ENCODE data around the gene ERICH4. TPM values are rescaled to one million over a fixed set of nuclear protein-coding genes. Genes with fewer than 3 reads are reported as not detected.

The ERICH4 gene, protein sequence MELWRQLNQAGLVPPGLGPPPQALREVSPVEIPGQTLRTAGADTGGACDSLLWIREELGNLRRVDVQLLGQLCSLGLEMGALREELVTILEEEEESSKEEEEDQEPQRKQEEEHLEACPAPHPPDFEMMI
- not detected for polyA plus RNA-seq (ENCODE audit: low read depth in 6 of 6)

DNA sequence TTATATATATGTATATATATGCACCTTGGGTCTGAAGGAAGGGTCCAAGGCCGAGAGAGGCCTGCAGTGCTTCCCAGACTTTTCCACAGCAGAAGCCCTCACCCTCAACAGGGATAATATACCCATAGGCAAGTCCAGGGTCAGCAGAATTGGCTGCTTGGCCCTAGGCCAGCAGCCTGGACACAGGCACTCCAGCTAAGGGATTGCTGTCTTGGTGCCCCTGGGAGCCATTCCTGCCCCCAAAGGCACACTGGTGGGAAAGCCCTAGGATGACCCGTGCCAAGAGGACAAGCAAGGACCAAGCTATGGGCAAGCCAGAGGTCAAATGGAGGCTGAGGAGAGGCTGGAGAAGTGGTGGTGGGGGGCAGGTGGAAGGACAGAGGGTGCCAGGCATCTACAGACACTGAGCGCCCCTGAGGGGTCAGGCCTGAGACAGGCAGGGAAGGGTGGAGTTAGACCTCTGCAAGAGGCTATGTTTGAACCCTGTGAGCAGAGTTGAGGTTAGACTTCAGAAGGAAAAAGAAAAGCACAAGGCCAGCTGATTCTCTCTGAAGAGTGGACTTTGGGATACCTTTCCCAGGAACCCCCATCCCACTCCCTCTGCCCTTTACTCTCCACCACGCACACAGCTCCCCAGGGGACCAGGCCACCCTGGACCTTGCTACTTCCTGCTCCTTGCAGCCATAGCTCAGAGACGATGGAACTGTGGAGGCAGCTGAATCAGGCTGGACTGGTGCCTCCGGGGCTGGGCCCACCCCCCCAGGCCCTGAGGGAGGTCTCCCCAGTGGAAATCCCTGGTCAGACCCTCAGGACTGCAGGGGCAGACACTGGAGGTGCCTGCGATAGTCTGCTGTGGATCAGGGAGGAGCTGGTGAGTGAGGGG lies at the start of gene ERICH4:
TSS of gene ERICH4 (plus strand) at position 684 of the 883 bp plus-strand sequence. CDS start at position 698, 14 bp downstream.
- H3K27ac Mint-ChIP-seq: peak within 1 kb of the TSS in 2 of 6 donors; percentile 3 to 27
- peak within 1 kb of the TSS in 2 of 8 donors; percentile 51 to 54 for H3K4me3 Mint-ChIP-seq
- ATAC-seq (ENCODE audit: low read depth in 2 of 2) (no peak), DNase-seq (no peak)
- H3K4me1 Mint-ChIP-seq: peaks cover 4 to 18% (median 10%) of the 10 kb centered on the region in 3 donors
- peaks cover 9 to 38% (median 17%) of the 10 kb centered on the region in 3 donors for H3K27me3 Mint-ChIP-seq
- no peaks in the 10 kb centered on the region for H3K9me3 Mint-ChIP-seq
- H3K36me3 Mint-ChIP-seq: peaks cover 0 to 3% of the 10 kb centered on the region in 2 donors

DNA sequence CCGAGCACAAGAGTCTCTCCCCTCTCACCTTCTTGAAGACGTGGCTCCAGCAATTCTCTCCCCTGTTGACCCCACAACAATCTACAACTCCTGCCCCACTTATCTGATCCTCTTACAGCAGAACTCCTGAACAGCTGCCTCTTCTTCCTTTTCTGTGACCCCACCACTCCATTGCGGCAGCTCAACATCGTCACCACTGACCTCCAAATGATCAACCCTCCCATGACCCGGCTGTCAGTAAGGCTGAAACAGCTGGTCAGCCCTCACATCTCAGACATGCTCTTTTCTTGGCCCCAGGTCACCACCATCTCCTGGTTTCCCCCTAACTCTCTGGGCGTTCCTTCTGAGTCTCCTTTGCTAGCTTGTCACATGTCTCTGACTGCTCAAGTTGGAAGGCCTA lies 47.6 kb upstream of the ERICH4 start:
- ATAC-seq (ENCODE audit: low read depth in 2 of 2): no peak
- no peak for DNase-seq
- Mint-ChIP-seq H3K4me3 (peak overlapping the region in 7 of 8 donors; percentile 31 to 100 (median 98)), H3K4me1 (peaks cover 38 to 48% (median 42%) of the 10 kb centered on the region in 3 donors), H3K9me3 (no peaks in the 10 kb centered on the region), H3K36me3 (peaks cover 0 to 15% of the 10 kb centered on the region in 2 donors), H3K27ac (peak overlapping the region; percentile 22 to 82 (median 38)), H3K27me3 (no peaks in the 10 kb centered on the region)

DNA sequence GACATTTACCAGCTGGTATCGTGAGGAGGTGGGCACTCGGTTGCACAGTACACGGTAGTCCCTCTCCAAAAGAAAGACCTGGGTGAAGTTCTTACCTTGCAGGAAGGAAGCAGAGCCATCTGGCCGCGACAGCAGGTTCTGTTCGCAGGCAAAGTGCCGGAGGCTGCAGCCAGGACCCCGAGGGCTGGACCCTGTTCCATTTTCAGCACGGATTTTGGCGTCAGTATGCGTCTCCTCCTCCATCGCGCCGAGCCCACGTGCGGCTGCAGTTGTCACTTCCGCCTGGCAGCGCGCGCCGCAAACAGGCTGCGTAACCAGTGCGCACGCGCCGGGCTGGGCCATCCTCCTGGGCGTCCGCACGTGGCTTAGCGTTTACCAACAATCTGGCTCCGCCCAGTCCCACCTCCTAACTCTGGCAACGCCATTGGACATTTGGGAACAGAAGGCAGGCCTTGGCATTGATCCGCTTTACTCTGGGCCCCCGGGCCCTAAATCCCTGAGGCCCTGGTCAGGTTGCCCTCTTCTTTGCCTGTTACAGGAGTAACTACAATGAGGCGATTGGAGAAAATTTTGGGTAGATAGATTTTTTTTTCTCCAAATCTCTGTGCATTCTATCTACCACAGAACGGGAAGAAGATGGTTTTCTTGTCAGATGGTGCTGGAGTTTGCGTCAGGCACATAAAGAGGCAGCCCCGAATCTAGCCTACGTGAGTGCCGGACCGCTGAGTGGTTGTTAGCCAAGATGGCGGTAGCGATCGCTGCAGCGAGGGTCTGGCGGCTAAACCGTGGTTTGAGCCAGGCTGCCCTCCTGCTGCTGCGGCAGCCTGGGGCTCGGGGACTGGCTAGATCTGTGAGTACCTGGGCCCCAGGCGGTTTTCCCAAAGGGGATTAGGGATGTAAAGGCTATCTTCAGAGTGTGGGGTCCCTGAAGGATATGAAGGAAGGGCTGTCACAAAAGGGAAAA lies 45.6 kb upstream of the ERICH4 start, which contains the start of the genes BCKDHA and EXOSC5:
TSS of gene BCKDHA (plus strand) at position 733 of the 964 bp plus-strand sequence. CDS start at position 743, 10 bp downstream.
TSS of gene EXOSC5 (minus strand) at position 274 of the 964 bp plus-strand sequence. CDS start at position 243, 31 bp downstream.
- H3K27me3 Mint-ChIP-seq: no peaks in the 10 kb centered on the region
- H3K27ac Mint-ChIP-seq: peak within 1 kb of the TSS; percentile 99 to 100 (median 100)
- H3K9me3 Mint-ChIP-seq: no peaks in the 10 kb centered on the region
- ATAC-seq (ENCODE audit: low read depth in 2 of 2): peak; percentile 97 to 98
- H3K4me1 Mint-ChIP-seq: peaks cover 42 to 57% (median 42%) of the 10 kb centered on the region in 3 donors
- DNase-seq: peak; percentile 99
- H3K36me3 Mint-ChIP-seq: peaks cover 4 to 5% of the 10 kb centered on the region in 2 donors
- H3K4me3 Mint-ChIP-seq: peak within 1 kb of the TSS; percentile 90 to 100 (median 99)

DNA sequence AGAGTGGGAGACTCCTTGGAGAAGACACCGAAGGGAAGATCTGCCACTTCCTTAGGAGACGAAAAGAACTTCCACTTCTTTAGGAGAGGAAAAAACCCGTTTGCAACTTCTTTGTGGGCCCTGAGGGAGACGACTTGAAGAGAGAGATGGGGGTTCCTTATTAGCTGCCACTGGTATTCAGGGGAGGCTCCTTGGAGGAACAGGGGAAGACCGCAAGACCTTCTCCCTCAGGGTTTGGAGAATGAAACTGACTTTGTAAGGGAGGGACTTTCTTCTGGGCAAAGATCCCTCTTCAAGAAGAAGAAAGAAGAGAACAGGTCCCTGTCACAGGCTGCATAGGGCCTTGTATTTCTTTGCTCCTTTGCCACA lies 44.9 kb upstream of the ERICH4 start:
- no peaks in the 10 kb centered on the region for H3K9me3 Mint-ChIP-seq
- peaks cover 42 to 57% (median 43%) of the 10 kb centered on the region in 3 donors for H3K4me1 Mint-ChIP-seq
- ATAC-seq (ENCODE audit: low read depth in 2 of 2) (no peak), DNase-seq (no peak)
- H3K4me3 Mint-ChIP-seq: peak overlapping the region; percentile 90 to 100 (median 99)
- no peaks in the 10 kb centered on the region for H3K27me3 Mint-ChIP-seq
- peaks cover 0 to 4% of the 10 kb centered on the region in 2 donors for H3K36me3 Mint-ChIP-seq
- peak overlapping the region; percentile 99 to 100 (median 100) for H3K27ac Mint-ChIP-seq

DNA sequence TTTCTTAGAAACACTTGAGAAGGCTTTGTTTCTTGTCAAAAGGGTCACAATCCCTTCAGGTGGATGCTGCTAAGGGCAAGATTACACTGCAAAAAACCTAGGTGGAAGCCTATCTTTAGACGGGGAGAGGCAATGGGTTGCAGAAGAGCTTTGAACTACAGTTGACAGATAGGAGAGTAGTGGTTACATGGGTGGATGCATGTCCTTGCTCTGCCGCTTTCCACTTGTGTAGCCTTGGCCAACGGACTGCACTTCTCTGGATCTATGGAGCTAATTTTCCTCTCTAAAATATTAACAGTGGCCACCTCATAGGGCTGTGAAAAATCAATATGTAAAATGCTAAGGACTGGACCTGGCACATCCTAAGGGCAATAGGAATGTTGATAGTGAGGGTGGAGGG lies 44.4 kb upstream of the ERICH4 start:
- H3K27ac Mint-ChIP-seq: peak overlapping the region in 4 of 6 donors; percentile 41 to 100 (median 78)
- peak overlapping the region; percentile 90 to 100 (median 99) for H3K4me3 Mint-ChIP-seq
- ATAC-seq (ENCODE audit: low read depth in 2 of 2): no peak
- H3K27me3 Mint-ChIP-seq: no peaks in the 10 kb centered on the region
- peaks cover 0 to 4% of the 10 kb centered on the region in 2 donors for H3K36me3 Mint-ChIP-seq
- H3K4me1 Mint-ChIP-seq: peaks cover 42 to 57% (median 43%) of the 10 kb centered on the region in 3 donors
- DNase-seq: no peak
- no peaks in the 10 kb centered on the region for H3K9me3 Mint-ChIP-seq

DNA sequence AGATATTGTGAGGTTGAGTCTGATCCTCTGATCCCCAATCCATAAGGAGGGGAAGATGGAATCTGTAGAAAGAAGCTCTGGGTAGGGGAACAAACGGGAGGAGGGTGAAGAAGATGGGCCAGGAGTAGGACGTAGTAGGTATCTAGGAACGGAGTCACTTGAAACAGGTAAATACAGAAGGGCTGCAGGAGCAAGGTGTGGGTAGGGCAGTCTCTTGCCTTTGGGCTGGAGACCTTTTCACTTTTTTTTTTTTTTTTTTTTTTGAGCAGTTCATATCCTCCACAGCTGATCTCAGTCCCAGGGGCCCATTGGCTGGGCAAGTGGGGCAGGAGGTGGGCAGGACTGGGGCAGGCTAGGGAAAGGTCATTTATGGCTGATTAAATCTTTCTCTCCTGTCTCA lies 43.9 kb upstream of the ERICH4 start:
- ATAC-seq (ENCODE audit: low read depth in 2 of 2): no peak

DNA sequence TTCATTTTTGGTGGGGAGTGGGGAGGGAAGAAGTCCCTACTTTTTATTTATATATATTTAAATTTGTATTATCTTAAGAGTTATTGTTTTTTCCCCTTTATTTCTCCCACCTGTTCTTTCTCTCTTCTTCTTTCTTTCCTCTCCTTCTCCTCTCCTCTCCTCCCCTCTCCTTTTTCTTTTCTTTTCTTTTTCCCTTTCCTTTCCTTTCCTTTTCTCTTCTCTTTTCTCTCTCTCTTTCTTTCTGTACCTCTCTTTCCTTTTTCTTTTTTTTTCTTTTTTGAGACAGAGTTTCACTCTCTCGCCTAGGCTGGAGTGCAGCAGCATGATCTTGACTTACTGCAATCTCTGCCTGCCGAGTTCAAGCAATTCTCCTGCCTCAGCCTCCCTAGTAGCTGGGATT lies 43.4 kb upstream of the ERICH4 start:
- Mint-ChIP-seq H3K27ac (peak overlapping the region in 4 of 6 donors; percentile 19 to 93 (median 61)), H3K4me3 (peak overlapping the region; percentile 29 to 100 (median 98)), H3K36me3 (peaks cover 0 to 4% of the 10 kb centered on the region in 2 donors), H3K9me3 (no peaks in the 10 kb centered on the region), H3K27me3 (no peaks in the 10 kb centered on the region), H3K4me1 (peaks cover 42 to 55% (median 43%) of the 10 kb centered on the region in 3 donors)
- ATAC-seq (ENCODE audit: low read depth in 2 of 2) (no peak), DNase-seq (no peak)

More for the DNA sequence above, 43.9 kb upstream of the ERICH4 start:
- no peak for DNase-seq
- peaks cover 42 to 55% (median 43%) of the 10 kb centered on the region in 3 donors for H3K4me1 Mint-ChIP-seq
- H3K27me3 Mint-ChIP-seq: no peaks in the 10 kb centered on the region
- H3K9me3 Mint-ChIP-seq: no peaks in the 10 kb centered on the region
- H3K4me3 Mint-ChIP-seq: peak overlapping the region in 7 of 8 donors; percentile 90 to 100 (median 99)
- H3K27ac Mint-ChIP-seq: peak overlapping the region in 3 of 6 donors; percentile 29 to 52 (median 41)
- H3K36me3 Mint-ChIP-seq: peaks cover 0 to 4% of the 10 kb centered on the region in 2 donors

DNA sequence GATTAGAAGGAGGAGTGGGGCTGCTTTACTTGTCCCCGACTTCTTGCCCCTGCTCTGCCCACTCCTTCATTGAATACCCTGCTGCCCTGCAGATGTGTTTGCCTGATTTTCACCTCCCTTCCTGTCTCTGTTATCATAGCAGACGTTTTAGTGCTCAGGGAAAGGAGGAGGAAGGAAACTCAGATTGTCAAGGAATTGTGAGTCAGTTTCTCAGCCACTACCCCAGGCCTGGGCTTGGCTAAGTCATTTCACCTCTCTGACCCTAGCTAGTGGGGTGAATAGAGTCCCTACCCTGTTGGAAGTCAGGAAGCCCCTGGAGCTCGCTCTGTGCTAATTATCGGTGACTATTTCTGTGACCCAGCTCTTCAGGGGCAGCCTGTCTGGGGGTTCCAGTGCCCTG lies 41.5 kb upstream of the ERICH4 start:
- peak overlapping the region in 1 of 6 donors; percentile 79 for H3K27ac Mint-ChIP-seq
- H3K36me3 Mint-ChIP-seq: peaks cover 0 to 4% of the 10 kb centered on the region in 2 donors
- H3K4me3 Mint-ChIP-seq: no peak overlapping the region
- DNase-seq (no peak), ATAC-seq (ENCODE audit: low read depth in 2 of 2) (no peak)
- peaks cover 30 to 41% (median 32%) of the 10 kb centered on the region in 3 donors for H3K4me1 Mint-ChIP-seq
- no peaks in the 10 kb centered on the region for H3K27me3 Mint-ChIP-seq
- no peaks in the 10 kb centered on the region for H3K9me3 Mint-ChIP-seq

DNA sequence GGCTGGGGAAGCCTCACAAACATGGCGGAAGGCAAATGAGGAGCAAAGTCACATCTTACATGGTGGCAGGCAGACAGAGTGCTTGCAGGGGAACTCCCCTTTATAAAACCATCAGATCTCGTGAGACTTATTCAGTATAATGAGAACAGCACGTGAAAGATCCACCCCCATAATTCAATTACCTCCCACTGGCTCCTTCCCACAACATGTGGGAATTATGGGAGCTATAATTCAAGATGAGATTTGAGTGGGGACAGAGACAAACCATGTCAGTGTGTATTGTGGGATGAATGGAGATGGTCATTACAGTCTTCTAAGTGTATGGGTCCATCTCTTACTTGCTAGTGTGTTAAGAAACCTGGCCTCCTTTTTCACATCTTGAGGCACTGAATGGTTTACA lies 40.9 kb upstream of the ERICH4 start:
- ATAC-seq (ENCODE audit: low read depth in 2 of 2) (no peak), DNase-seq (no peak)
- Mint-ChIP-seq H3K27me3 (no peaks in the 10 kb centered on the region), H3K9me3 (no peaks in the 10 kb centered on the region), H3K4me3 (no peak overlapping the region), H3K27ac (no peak overlapping the region), H3K4me1 (peaks cover 29 to 41% (median 33%) of the 10 kb centered on the region in 3 donors), H3K36me3 (peaks cover 0 to 4% of the 10 kb centered on the region in 2 donors)

DNA sequence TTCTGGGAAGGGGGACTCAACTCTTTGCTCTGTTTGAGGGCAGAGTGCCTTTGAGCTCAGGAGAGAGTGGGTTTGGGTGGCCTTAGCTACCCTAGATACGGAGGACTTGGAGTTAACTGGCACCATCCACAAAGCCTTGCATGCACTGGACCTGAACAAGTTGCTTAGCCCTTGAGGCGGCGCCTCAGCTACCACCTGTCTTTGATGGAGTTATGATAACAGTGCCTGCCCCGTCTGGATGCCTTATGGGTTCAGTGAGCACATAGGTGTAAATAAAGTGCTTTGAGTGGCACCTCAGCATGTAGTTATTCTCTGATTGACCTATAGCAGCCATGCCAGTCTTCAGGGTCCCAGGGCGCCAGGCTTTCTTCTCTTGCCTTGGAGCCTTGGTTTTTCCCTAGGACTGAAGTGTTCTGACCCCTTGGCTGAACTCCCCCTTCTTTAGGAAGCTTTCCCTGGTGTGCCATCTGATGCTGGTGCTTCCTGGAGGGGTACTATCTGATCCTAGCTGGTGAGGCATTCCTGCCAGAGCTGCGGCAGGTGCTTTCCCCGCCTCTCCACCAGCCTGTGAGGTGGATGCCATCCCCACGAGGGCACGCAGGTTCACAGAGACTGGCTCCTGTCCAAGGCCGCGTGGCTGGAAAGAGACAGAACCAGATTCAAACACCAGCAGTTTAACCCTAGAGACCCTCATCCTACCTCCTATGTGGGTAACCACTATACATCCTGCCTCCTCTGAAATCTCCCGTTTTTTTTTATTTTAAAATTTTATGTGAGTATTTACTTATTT lies 39.6 kb upstream of the ERICH4 start:
- peaks cover 0 to 4% of the 10 kb centered on the region in 2 donors for H3K36me3 Mint-ChIP-seq
- H3K9me3 Mint-ChIP-seq: no peaks in the 10 kb centered on the region
- ATAC-seq (ENCODE audit: low read depth in 2 of 2) (no peak), DNase-seq (no peak)
- peak overlapping the region in 1 of 6 donors; percentile 16 for H3K27ac Mint-ChIP-seq
- H3K4me1 Mint-ChIP-seq: peaks cover 15 to 32% (median 30%) of the 10 kb centered on the region in 3 donors
- H3K4me3 Mint-ChIP-seq: peak overlapping the region in 1 of 8 donors; percentile 12
- H3K27me3 Mint-ChIP-seq: no peaks in the 10 kb centered on the region

DNA sequence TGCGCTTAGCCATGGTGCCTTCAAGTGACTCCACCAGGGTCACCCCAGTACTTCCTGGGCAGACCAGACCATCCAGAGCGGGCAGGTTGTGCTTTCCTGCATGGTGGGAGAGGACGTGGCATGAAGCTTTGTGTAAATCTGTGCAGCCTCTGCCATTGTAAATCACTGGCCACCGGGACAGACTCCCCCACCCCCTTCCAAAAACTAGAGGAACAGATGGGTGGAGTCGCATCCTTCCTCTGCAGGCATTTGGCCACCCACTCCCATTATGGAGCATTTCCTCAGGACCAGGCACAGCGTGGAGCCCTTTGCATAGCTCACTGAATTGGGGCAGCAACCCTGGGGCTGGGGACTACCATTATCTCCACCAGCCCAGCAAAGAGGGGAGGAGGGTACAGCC lies 37.2 kb upstream of the ERICH4 start:
- DNase-seq: no peak
- H3K4me3 Mint-ChIP-seq: no peak overlapping the region

DNA sequence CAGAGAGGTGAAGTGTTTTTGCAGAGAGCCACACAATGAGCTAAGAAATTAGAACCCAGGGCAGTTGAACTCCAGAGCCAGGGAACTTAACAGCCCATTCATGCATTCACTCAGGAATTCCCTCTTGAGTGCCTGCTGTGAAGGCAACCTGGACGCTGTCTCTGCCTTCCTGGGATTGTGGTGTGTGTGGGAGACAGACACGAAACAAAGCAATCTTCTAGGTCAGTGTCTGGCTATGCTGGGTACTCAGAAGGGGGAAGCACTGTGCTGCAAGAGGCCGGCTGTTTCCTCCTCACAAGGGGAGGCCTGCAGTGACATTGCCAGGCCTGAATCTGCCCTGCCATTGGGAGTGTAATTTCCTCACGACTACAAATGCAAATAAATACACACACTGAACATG lies 35.7 kb upstream of the ERICH4 start:
- Mint-ChIP-seq H3K4me3 (peak overlapping the region in 1 of 8 donors; percentile 1), H3K36me3 (no peaks in the 10 kb centered on the region), H3K27ac (peak overlapping the region in 1 of 6 donors; percentile 43), H3K27me3 (no peaks in the 10 kb centered on the region), H3K9me3 (no peaks in the 10 kb centered on the region), H3K4me1 (peaks cover 14 to 29% (median 22%) of the 10 kb centered on the region in 3 donors)
- no peak for ATAC-seq (ENCODE audit: low read depth in 2 of 2)
- no peak for DNase-seq

More for the DNA sequence above, 37.2 kb upstream of the ERICH4 start:
- ATAC-seq (ENCODE audit: low read depth in 2 of 2): no peak
- H3K27ac Mint-ChIP-seq: no peak overlapping the region
- peaks cover 0 to 4% of the 10 kb centered on the region in 2 donors for H3K36me3 Mint-ChIP-seq
- H3K9me3 Mint-ChIP-seq: no peaks in the 10 kb centered on the region
- peaks cover 14 to 37% (median 24%) of the 10 kb centered on the region in 3 donors for H3K4me1 Mint-ChIP-seq
- H3K27me3 Mint-ChIP-seq: no peaks in the 10 kb centered on the region
